SK-MEL-5 (cell line): ENCODE results near the gene PIGR. TPM values are rescaled to one million over a fixed set of nuclear protein-coding genes. Genes with fewer than 3 reads are reported as not detected.

Experiments
- DNase-seq: peaks from one replicate; pipeline ENCODE4 v3.0.0-alpha.2; 2016; ENCODE audit warnings: low read depth, low spot score
- in situ Hi-C: cut with HindIII; loops from 2 replicates; pipeline ENCODE4 v1.10.0; 2016; ENCODE audit warnings: low sequenced_read_pairs, high pct_unique_total_duplicates, low pct_unique_long_range_greater_than_20kb
- total RNA-seq: library from RNA; depleted of rRNA; stranded (reverse); fragments of >200 nt; shearing (Covaris generic); gene quantifications from 2 replicates; pipeline ENCODE4 v1.2.3, GENCODE V29; 2014; rRNA removed

The PIGR gene
- total RNA-seq, 1 experiment from 2014 or later = not detected

DNA sequence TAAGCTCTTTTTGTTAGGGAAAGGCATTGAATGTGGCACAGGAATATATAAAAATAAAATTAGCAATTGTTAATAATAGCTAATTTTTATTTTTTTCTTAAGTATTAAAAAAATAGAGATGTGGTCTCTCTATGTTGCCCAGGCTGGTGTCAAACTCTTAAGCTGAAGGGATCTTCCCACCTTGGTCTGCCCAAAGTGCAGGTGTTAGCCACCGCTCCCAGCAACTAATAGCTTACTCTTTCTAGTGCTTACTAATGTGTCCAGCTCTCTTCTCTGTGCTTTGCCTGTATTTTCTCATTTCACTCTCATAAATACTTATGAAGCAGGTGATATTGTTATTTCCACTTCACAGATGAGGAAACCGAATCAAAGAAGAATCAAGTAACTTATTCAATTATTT, 62.4 kb downstream of the PIGR start:
- no peak for DNase-seq
- in situ Hi-C loops = no loop called here

DNA sequence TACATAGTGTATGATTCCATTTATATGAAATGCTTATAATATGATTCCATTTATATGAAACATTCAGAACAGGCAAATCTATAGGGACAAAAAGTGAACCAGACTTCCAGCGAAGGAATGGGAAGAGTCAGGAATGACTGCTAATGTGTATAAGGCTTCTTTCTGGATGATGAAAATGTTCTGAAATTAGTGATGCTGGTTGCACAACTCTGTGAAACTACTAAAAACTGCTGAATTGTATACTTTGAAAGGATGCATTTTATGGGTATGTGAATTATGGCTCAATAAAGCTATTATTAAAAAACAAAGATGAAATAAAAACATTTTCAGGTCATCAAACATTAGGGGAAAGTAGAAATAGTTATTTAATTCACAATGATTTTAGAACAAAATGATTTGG, 63.1 kb downstream of the PIGR start:
- DNase-seq = no peak
- in situ Hi-C loops = no loop called here

DNA sequence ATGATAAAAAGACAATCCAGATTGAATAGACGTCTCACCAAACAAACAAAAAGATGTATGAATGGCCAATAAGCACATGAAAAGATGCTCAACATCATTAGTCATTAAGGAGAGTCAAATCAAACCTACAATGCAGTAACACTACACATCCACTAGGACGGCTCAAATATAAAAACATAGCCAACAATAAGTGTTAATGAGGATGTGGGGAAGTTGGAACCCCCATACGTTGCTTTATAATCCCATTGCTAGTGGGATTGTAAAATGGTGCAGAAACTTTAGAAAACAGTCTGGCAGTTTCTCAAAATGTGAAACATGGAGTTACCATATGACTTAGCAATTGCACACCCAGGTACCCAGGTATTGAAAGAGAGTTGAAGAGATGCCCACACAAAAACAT, 63.7 kb downstream of the PIGR start:
- no peak for DNase-seq
- in situ Hi-C loops = no loop called here

DNA sequence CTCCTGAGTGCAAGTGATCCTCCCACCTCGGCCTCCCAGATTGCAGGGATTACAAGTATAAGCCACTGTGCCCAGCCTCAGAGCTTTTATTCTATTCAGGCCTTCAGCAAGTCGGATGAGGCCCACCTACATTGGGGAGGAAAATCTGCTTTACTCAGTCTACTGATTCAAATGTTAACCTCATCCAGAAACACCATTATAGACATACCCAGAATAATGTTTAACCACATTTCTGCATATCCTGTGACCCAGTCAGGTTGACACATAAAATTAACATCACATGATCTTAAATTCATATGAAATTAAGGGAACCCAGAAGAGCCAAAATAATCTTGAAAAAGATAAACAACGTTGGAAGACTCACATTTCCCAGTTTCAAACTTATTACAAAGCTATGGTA, 66.0 kb downstream of the PIGR start:
- no peak for DNase-seq
- in situ Hi-C loops = no loop called here

Other genes starting within 250 kb of the PIGR start
- 0.26 TPM in 1 of 2 replicates, not detected in the other for gene IL19, start 175.7 kb downstream of the PIGR start, total RNA-seq
- not detected in 2 replicates for gene IL10, start 174.0 kb downstream of the PIGR start, total RNA-seq
- not detected in 2 replicates for gene IL20, start 80.8 kb downstream of the PIGR start, total RNA-seq
- 0.37 TPM in 1 of 2 replicates, not detected in the other for gene IL24, start 49.0 kb downstream of the PIGR start, total RNA-seq
- gene FCMR, start 24.5 kb downstream of the PIGR start, total RNA-seq = 1.7 and 2.8 TPM in 2 replicates
- not detected in 2 replicates for gene FCAMR, start 24.0 kb upstream of the PIGR start, total RNA-seq
- 0.13 and 0.50 TPM in 2 replicates for gene C1orf116, start 86.3 kb upstream of the PIGR start, total RNA-seq
- 9.2 and 9.4 TPM in 2 replicates for gene YOD1, start 104.7 kb upstream of the PIGR start, total RNA-seq
- gene PFKFB2, start 106.8 kb upstream of the PIGR start, total RNA-seq = 24.0 and 24.9 TPM in 2 replicates
- not detected in 2 replicates for gene C4BPB, start 142.4 kb upstream of the PIGR start, total RNA-seq
- not detected in 2 replicates for gene C4BPA, start 157.8 kb upstream of the PIGR start, total RNA-seq